Measurements from ENCODE around the gene DAB2IP. TPM values are rescaled to one million over a fixed set of nuclear protein-coding genes. Genes with fewer than 3 reads are reported as not detected.

The DAB2IP gene
- total RNA-seq, 6 experiments from 2014 or later: 15.1 to 21.6 (median 19.0) TPM

DNA sequence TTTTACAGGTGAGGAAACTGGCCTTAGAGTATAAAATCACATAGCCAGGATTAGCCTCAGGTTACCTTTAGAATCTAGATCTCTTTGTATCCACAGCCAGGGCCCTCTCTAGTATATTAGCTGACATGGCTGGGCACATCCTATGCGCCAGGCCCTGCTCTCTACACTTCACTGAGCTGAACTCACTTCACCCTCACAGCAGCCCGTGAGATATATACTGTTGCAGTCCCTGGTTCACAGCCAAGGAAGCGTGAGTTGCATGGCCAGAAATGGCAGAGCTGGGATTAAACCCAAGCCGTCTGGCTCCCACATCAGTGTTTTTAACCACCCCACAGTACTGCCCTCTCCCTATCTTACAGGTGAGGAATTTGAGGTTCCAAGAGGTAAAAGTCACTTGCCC is 58.4 kb downstream of the DAB2IP start:
- Histone ChIP-seq H3K27ac (no peak overlapping the region), H3K4me3 (no peak overlapping the region), H3K9me3 (no peaks in the 10 kb centered on the region), H3K4me1 (peaks cover 0 to 3% (median 0%) of the 10 kb centered on the region in 4 donors), H3K36me3 (no peaks in the 10 kb centered on the region), H3K27me3 (no peaks in the 10 kb centered on the region)
- intact Hi-C loops (cut with DNase I): no loop called here
- 33% methylated on average over 1 of the region's 4 CpGs for WGBS (ENCODE audit: insufficient coverage, low coverage, low lambda C conversion rate, missing lambda C conversion rate)
- ATAC-seq (no peak), DNase-seq (no peak)
- no peak for TF ChIP-seq POLR2A (IDR thresholded peaks at IDR 0.05)
- TF ChIP-seq, protein P1, sequence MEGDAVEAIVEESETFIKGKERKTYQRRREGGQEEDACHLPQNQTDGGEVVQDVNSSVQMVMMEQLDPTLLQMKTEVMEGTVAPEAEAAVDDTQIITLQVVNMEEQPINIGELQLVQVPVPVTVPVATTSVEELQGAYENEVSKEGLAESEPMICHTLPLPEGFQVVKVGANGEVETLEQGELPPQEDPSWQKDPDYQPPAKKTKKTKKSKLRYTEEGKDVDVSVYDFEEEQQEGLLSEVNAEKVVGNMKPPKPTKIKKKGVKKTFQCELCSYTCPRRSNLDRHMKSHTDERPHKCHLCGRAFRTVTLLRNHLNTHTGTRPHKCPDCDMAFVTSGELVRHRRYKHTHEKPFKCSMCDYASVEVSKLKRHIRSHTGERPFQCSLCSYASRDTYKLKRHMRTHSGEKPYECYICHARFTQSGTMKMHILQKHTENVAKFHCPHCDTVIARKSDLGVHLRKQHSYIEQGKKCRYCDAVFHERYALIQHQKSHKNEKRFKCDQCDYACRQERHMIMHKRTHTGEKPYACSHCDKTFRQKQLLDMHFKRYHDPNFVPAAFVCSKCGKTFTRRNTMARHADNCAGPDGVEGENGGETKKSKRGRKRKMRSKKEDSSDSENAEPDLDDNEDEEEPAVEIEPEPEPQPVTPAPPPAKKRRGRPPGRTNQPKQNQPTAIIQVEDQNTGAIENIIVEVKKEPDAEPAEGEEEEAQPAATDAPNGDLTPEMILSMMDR (IDR thresholded peaks at IDR 0.05): no peak

DNA sequence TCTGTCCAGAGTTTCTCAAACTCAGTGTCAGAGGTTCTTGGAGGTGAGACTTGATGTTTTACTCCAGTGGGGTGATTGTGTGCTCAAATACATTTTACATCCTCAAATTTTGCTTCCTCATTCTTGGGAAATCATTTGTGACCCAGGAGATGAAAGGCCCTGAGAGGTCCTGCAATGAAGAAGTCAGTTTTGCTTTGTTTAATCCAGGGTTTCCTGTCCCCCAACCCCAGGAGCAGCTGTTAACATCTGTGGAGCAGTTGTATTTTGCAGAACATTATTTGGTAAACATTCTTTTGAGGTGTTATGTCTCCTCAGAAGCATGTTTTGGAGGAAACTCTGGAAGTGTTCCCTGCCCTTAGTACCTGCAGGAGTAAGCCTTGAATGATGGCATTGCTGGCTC is 59.8 kb downstream of the DAB2IP start:
- Histone ChIP-seq H3K4me3 (no peak overlapping the region), H3K36me3 (no peaks in the 10 kb centered on the region), H3K4me1 (peaks cover 0 to 5% (median 0%) of the 10 kb centered on the region in 4 donors), H3K9me3 (no peaks in the 10 kb centered on the region), H3K27me3 (no peaks in the 10 kb centered on the region), H3K27ac (no peak overlapping the region)
- TF ChIP-seq, protein P1 (IDR thresholded peaks at IDR 0.05): no peak
- TF ChIP-seq POLR2A (IDR thresholded peaks at IDR 0.05): no peak
- intact Hi-C loops (cut with DNase I): no loop called here
- no peak for ATAC-seq
- DNase-seq: no peak

DNA sequence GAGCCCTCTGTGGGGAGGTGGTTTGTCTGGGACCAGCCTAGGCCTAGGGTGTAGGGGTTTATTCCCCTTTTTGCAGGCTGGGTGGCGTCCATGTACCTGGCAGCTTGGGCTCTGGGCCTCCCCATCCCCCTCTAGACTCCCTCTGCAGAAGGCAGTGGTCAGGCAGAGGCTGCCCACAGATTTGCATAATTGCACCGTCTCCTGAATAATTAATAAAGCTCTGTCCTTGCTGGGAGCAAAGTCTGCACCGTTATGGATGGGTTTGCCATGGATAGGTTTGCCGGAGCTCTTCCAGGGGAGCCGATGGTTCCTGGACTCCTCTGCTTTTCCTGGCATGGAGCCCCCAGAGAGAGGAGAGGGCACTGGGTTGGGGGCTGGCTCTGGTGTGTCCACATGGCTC is 60.4 kb downstream of the DAB2IP start:
- Histone ChIP-seq H3K4me1 (peaks cover 0 to 5% (median 0%) of the 10 kb centered on the region in 4 donors), H3K4me3 (no peak overlapping the region), H3K9me3 (no peaks in the 10 kb centered on the region), H3K27ac (no peak overlapping the region), H3K36me3 (no peaks in the 10 kb centered on the region), H3K27me3 (no peaks in the 10 kb centered on the region)
- ATAC-seq (no peak), DNase-seq (no peak)
- intact Hi-C loops (cut with DNase I): no loop called here
- TF ChIP-seq, protein P1 (IDR thresholded peaks at IDR 0.05): no peak
- no peak for TF ChIP-seq POLR2A (IDR thresholded peaks at IDR 0.05)
- WGBS (ENCODE audit: insufficient coverage, low coverage, low lambda C conversion rate, missing lambda C conversion rate): 40% methylated on average over 1 of the region's 5 CpGs

DNA sequence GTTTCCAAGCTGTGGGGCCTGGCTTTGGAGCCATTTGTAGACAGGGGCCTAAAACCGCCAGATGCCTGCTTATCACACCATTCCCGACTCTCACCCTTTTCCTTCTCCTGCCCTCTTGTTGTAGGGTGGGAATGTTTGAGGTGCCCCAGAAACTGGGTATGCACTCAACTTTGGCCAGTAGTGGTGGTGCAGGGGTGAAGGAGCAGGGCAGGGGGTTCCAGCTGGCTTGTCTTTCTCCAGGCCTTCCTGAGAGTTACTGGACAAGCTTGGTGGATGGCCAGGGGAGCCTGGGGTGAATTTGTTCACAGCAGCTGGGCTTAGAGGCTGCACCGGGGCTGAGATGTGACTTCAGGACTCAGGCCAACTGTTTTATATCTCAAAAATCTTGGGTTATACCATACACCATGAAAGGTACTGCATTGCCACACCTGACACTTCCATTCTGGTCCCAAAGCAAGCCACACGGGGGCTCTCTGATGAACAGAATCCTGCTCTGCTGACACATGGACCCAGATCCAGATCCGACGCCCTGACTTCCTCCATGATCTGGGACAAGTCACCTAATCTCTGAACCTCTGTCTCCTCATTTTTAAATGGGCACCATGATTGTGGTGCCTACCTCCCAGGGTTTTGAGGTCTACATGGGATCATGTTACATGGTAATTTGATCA is 62.1 kb downstream of the DAB2IP start:
- ATAC-seq (no peak), DNase-seq (no peak)
- Histone ChIP-seq H3K27ac (no peak overlapping the region), H3K9me3 (no peaks in the 10 kb centered on the region), H3K4me1 (peaks cover 0 to 5% (median 0%) of the 10 kb centered on the region in 4 donors), H3K27me3 (no peaks in the 10 kb centered on the region), H3K36me3 (no peaks in the 10 kb centered on the region), H3K4me3 (no peak overlapping the region)
- intact Hi-C loops (cut with DNase I): no loop called here
- WGBS (ENCODE audit: insufficient coverage, low coverage, low lambda C conversion rate, missing lambda C conversion rate): 100% methylated on average over 1 of the region's 6 CpGs
- TF ChIP-seq POLR2A (IDR thresholded peaks at IDR 0.05): no peak

DNA sequence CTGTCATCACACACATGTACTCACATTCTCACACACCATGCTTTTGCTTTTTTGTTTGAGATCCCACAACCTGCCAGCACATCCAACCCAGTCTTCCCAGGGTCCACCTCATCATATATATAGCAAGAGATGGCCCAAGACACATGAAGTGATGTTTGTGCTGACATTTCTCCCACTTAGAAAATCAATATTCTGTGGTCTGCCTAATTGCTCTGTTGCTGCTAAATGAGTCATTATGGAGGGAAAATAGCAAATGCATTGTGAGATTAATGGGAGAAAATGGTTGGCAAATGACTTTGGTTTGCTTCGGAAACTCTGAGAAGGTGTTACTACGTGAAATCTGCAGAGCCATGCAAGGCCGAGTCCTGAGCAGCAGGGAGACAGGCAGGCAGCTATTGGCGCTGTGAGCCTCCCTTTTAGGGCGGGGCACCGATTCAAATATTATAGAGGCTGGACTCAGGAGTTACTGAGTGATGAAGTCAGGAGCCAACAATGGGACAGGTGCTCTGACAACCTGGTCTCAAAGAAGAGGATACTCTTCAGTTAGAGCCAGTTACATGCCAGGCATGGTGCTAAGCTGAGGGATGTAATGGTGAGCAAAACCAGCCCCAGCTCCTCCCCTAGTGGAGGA is 62.8 kb downstream of the DAB2IP start:
- H3K9me3 ChIP-seq: no peaks in the 10 kb centered on the region
- no peak overlapping the region for H3K27ac ChIP-seq
- H3K4me1 ChIP-seq: peaks cover 0 to 5% (median 0%) of the 10 kb centered on the region in 4 donors
- no peaks in the 10 kb centered on the region for H3K36me3 ChIP-seq
- TF ChIP-seq, protein P1 (IDR thresholded peaks at IDR 0.05): no peak
- TF ChIP-seq POLR2A (IDR thresholded peaks at IDR 0.05): no peak
- H3K27me3 ChIP-seq: no peaks in the 10 kb centered on the region
- DNase-seq (no peak), ATAC-seq (no peak)
- 92% methylated on average over 4 of the region's 6 CpGs for WGBS (ENCODE audit: insufficient coverage, low coverage, low lambda C conversion rate, missing lambda C conversion rate)
- intact Hi-C loops (cut with DNase I): no loop called here
- no peak overlapping the region for H3K4me3 ChIP-seq
